Activated T-cell treated with anti-CD3 and anti-CD28 coated beads for 24 hours (primary cell): Measurements from ENCODE around the gene ROBO1.

Source experiments
- DNase-seq: peaks from one replicate; pipeline ENCODE4 v3.0.0-alpha.2; 2020; ENCODE audit warnings: low read depth

Gene ROBO1

DNA sequence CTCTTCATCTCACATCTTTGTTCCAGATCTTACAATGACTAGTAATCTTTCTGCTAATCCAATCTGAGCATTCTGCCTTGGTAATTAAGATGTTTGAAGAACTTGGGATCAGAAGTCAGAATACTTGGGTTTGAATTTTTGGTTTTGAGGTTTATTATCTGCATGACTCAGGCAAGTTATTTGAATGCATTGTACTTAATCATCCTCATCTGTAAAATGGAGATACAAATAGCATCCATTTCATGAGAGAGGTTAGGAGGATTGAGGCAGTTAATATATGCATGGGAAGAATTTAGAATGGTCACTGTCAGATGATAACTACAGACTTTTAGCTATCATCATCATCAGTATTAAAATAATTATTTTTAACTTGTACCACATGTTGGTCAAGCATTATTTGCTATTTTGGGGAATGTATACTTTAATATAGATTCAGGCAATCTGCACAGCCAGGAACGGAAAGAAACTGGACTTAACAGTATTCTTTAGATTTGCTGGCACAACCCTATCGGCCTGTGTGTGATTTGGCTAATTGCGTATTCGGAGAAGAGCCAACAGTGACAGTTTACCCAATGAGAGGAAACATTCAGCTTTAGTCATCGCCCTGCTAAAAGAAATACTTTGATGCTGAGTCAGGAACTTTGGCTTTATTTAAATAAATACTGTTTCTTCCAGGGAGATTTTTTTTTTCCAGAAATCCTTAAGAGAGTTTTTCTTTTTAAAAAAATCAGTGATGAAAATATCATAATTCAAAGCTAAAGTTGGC lies 600.0 kb downstream of the ROBO1 start:
- no peak for DNase-seq

DNA sequence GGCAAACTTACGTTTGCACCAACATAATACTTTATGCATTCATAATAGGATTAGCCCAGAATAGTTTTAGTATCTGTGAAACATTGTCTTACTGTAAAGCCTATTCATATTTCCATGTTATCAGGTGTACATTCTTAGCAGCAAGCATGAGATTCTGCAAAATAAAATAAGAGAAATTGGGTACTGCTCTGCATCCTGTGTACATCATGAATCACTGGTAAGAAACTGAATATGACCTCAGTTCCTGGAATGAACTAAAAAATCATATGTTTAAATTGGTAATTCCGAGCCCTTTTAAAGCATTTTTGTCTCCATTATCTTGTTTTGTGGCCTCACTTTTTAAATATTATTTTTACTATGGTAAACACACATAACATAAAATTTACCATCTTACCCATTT lies 605.1 kb downstream of the ROBO1 start:
- no peak for DNase-seq

DNA sequence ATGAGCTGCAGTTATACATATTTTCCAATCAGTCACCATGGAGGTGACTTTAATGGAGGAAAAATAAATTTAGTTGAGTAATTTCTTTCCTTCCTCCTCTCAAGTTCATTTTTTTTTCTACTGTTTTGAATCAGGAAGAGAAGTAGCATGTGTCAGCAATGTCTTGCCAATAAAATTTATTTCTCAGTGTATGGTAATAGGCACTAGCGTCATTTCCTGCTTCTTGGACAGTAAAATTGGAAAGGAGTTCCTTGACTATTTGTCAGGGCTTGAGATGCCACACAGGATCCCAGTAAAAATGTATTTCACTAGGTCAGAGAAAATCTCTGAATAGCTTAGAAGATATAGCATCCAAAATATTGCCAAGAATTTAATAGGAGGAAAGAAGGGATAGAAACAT lies 605.9 kb downstream of the ROBO1 start:
- DNase-seq = no peak

DNA sequence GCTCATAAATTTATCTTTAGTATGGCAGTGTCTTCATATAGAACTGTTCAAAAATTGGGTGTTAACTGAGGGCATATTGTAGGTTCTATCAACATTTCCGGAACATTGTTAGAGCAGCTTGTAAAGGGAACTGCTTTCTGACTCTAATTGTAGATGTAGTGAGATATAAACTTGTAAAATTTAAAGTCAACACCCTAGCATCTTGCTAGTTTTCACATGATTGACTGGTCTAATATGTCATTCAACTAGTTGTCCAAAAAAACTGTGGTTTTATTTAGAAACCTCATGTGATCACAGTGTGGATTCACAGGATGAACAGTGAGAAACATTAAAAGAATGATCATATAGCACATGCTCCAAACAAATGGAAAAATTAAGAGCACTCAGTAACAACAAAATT lies 607.4 kb downstream of the ROBO1 start:
- DNase-seq = no peak

DNA sequence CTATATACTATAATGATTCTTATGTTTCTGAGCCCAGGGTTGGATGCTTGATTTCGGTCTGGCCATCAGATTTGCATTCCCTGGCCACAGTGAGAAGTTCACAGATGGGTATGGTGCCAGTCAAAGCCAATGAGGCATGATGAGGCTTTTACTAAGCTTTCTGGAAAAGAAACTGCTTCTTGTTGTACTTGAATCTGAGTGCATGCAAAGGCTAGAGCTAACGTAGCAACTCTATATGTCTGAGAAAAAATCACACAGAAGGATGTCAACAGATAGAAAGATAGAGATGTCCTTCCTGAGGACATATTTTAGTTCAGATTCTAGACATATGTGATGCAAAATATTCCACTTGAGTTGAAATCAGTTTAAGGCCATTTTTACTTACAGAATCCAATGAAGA lies 608.1 kb downstream of the ROBO1 start:
- no peak for DNase-seq

DNA sequence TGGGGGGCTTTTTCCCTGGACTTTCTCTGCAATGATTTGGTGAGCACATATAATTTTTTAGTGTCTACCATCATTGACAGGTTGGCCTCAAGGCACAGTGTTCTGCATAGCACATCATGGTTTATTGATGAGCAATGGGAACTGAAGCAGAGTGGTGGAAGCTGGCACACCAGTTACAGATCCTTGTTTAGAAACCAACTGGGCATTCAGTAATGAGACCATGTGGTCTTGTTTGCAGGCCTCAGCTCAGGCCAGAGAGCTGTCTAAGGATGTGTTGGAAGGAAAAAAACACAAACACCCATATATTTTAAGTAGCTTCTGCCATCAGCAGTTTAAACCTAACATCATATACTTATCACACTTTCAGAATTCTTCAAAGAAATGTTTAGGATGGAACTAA lies 610.6 kb downstream of the ROBO1 start:
- DNase-seq = no peak

DNA sequence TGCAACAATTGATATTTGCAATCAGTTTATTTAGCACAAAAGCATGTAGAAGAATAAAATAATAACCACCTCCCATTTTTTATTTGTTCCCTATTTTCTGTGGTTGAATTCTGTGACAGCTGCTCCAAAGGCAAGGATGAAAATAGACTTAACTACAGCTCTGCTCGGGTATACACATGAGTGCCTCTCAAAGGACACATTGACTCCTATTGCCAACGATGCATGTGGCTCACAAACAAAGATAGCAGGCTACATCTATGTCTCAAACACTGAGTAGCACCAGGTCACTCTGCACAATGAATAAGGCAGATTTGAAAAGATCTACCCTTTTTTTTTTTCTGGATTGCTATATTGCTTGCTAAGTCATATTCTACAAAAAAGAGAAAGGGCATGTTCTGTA lies 612.9 kb downstream of the ROBO1 start:
- no peak for DNase-seq

DNA sequence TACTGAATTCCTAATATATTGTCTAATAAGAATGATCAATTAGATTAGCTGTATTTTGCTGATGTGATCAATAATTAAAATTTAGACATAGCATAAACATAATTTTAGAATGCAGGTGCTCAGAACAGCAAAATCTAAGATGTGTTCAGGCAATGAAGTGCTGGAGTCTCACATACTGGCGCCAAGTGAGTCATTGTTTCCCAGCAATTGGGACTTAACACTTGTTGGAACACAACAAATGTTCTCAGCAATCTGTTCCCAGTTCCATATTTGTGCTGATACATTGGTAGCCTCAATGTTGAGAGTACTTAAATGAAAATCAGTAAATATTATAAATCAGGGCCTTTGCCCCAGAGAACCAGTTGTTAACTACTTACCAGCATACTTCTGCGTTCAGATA lies 619.0 kb downstream of the ROBO1 start:
- no peak for DNase-seq

DNA sequence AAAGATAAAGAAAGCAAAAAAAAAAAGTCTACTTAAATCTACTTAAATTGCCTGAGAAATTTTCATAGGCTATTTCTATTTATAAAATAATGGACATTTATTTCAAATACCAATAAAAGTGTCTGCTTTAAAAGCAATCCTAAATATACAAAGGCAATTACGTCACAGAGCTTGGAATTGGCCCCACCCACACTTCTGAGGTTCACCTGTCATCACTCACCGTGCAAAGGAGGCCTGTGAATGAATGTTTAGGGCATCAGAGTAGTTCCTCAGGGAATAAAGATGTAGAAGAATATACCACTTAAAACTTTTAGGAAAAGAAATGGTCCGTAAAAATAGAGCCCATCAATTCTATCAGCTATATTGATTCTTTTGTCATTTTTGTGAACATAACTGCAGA lies 621.8 kb downstream of the ROBO1 start:
- DNase-seq = no peak

DNA sequence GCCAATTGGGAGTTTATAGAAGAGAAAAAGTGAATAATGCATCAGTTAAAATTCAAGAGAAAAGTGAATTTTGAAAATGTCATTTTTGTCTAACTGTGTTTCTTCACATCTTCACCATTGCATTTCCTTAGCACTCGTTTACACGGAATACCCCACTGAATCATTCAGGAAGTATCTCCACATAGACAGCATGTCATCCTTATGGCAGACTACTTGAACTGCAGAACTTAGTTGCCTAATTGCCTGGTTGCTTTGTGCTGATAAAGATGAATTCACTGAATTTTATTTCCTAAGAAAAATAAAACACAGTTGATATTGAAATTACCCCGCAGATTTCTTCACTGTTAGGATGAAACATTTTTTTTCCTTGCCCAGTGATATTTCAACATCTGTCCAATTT lies 627.1 kb downstream of the ROBO1 start:
- no peak for DNase-seq

DNA sequence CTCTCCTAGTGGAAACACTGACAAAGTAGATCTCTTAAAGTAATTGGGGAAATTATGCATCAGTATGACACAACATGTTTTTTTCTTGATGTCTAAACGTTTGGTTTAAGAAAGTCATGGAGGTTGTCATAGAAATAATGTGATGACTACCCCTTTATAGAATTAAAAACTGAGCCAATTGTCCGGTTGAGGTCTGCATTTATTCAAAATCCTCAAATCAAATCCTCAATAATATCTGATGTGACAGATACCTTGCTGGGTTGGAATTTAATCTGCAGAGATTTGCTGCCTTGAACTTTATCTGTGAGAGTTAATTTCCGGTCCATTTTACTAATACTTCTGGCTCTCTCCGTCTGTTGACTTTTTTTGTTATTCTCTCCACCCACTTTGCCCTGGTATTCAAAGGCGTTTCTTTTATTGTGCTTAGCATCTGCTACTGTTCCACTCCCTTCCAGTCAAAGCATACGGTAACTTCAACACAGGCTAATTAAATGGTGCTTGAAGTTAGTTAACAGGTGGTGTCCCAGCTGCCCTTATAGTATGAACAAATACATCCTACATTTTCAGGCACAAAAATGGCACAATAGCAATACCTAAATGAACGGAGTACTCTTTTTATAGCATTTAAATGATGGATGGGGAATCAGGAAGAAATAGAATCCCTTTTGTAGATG lies 628.3 kb downstream of the ROBO1 start:
- no peak for DNase-seq

DNA sequence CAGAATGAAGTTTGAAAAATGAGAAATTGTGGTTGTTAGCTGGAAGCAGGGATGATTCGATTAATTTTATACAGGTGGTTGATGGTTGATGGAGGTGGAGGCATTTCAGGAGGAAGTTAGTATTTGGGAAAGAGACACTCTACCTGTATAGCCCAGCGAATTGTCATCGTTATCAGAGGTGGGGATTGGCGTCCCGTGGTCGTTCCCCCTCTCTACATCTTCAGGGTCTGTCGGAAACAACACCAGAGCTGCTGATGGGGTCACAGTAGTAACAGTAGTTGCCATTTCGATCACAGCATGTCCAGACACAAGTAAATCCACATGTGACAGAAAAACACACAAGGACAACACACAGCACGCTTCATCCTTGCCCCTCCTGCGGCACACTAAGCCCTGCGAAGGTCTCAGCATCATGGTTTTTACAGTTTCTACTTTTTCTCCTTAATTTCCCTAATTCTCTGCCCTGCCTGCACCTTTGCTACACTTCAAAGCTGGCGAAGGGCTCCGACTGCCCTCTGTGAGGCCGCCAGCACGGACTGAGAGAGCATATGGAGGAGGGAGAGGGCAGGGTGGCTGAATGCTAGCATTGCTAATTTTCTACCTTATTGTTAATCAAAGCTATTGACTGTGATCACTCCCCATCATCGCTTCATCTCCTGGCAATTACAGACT lies 642.3 kb downstream of the ROBO1 start:
- DNase-seq = no peak

DNA sequence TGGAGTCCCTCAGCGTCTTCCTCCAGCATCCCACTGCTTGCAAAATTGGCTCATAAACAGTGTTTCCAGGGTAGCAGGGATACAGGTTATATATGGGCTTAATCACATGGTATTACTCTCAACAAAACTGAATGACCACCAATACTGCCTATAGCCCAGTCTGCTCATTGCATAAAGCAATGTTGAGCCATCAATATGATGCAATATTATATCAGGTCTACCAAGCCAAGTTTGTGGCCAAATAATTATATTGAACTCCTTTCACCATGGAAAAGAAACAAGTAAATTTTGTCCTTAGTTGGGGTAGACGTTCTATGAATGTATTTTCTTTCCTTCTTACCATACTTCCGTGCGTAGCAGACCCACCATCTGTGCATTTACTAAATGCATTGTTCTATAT lies 652.3 kb downstream of the ROBO1 start:
- DNase-seq = no peak

DNA sequence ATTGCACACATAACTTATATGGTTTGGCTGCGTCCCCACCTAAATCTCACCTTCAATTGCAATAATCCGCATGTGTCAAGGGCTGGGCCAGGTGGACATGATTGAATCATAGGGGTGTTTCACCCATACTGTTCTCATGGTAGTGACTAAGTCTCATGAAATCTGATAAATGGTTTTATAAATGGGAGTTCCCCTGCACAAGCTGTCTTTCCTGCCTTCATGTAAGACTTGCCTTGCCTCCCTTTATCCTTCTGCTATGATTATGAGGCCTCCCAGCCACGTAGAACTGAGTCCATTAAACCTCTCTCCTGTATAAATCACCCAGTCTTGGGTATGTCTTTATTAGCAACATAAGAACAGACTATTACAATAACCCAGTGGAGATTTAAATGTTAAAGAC lies 653.9 kb downstream of the ROBO1 start:
- no peak for DNase-seq

DNA sequence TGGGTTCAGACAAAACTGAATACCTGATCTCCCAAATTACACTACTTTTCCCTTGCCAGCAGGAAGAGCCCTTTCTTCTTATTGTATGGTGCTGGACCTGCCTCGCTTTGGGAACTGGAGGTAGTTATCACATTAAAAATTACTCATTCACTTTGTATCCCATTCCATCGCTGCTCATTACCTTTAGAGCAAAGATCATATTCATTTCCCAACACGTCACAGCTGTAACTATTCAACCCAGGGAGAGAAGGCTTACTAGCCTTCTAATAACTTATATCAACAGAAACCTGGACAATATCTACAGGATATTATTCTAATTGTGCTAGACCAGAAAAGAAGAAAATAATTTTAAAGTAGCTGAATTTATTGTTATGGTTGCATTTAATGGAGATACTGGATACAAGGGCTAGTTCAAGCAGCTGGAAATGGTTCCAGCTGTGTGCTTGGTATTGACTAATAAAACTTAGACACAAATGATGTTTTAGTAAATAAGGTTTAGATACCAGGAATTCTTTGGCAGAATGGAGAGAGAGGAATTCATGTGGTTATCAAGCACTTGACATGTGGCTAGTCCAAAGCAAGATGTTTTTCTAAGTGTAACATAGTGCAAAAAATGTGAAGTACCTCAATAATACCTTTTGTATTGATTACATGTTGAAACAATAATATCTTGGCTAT lies 656.3 kb downstream of the ROBO1 start:
- no peak for DNase-seq

DNA sequence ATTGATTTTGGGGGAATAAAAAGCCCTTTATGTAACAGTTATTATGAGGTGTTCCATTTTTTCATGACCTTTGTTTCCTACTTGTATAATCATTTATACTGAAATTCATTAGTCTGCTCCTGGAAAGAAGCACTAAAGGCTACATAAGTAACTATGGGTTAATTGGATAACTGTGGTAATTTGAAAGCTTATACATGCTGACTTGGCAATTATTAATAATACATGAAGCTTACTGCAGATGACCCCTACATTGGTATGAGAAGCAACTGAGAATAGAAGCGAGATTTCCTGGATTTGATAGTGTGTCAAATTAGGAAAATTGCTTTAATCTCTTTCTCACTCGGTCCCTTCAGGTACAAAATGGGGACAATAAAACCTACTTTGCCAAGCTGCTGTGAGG lies 658.0 kb downstream of the ROBO1 start:
- DNase-seq = no peak

DNA sequence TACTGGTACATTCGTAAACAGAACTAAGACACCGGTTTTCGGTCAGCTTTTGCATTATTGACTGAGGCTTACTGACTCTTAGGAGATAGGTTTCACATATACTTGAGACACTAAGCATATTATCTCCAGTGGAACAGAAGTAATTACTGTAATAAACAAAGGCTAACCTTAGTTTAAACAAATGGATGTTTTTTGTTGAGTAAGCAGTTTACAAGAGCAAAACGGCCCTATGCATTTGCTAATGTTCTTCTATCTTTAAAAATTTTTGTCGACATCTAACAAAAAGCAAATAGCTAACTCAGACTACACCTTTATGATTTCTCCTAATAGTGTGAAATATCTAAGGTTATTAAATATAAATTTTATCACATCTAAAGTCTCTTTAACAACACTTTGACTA lies 664.5 kb downstream of the ROBO1 start:
- DNase-seq = no peak

DNA sequence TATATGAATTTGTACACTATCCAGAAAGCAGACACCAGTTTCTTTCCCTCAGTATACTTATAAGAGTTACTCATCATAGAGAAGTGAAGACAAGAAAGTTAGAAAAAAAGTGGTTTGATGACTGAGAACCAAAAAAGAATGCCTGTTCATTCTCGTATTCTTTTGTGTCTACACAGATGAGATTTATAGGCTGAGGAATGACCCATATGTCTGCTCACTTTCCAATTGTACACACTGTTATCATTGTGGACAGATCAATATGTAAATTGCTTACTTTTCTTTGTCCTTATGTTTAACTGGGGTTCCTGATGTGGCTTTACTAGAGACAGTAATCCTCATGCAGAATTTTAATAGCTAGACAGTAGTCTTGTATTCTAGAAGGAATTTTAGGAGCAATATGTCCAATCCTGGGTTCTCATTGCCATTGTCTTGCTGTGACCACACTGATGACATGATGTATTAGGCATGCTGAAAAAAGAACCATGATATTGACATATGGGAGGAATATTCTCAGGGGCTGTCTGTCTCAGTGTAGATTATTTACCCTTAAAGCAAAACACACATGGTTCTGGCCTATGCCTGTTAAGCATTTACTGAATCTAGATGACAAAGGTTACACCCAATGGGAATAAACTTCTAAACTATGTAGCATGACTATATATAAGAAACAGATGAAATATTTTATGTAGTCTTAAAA lies 669.7 kb downstream of the ROBO1 start:
- DNase-seq = no peak

DNA sequence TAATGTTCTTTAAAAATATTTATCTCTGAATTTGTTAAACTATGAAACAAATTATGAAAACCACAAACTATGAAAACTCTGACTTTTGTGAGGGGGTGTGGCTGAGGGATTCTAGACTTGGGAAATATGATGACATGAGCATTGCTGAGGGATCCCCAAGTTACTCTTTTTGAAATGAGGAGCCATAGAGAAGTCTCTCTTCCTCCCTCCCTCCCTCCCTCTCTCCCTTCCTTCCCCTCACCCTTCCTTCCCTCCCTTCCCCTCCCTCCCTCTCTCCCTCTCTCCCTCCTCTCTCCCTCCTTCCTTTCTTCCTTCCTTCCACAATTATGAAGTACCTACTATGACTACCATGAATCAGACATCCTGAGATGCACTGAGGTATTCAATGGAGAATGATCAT lies 673.1 kb downstream of the ROBO1 start:
- no peak for DNase-seq

DNA sequence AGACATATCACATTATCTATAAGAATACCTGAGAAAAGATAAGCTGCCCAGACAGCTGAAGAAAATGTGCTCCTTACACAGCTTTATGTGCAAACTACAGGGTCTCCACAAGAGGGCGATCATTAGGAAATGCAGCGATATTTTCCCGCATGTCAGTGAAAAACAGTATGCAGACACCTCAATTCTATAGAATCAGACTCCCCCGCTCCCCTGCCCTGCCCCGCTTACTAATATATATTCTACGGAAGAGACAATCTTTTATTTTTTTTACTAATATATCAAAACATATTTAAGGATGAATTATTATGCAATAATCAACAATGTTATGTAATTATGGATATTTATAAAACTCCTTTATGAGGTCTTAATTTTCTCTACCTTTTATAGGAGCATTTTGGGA lies 681.3 kb downstream of the ROBO1 start:
- DNase-seq = no peak

DNA sequence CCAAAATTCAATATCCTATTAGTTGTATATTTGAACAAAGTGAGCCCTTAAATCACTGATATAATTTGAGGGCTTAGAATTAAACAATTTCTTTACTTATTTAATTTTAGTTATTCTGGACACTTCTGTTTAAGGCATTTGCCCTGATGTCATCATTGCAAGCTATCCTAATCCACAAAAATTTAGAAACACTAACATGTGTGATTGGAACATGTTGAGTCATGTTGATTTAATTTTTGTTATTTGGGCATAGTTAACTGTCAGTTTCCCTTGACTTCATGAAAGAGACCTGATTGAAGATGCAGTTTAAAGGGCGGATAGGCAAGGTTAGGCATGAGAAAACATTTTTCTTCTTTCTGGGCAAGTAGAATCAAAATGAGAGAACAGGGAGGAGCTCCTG lies 682.6 kb downstream of the ROBO1 start:
- DNase-seq = no peak

DNA sequence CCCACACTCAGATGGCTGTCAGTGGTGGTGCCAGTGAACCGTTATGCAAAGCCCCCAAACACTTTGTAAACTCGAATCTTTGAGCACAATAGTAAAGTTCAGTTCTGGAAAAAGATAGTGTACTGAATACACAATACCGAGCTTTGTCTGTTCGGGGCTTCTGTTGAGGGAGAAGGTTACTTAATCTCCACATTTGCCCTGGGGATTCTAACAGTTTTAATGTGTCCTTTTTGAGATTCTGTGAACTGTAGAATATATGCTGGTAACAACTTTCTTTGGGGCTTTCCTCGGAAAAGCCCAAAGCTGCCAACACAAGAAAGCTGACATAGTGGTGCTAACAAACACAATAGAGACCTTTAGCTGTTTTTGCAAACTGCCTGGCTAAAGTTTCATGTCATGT lies 686.5 kb downstream of the ROBO1 start:
- no peak for DNase-seq
